PFSK-1 (cell line): Measurements from ENCODE around the gene PCMT1.

Experiments used
- FOXP2 ChIP-seq: optimal IDR thresholded peaks from 2 replicates; pipeline ENCODE3; 2011; ENCODE audit warnings: borderline replicate concordance, control low read depth, inconsistent platforms; ENCODE audit not compliant: insufficient read depth; ENCODE audit errors: extremely low read length, extremely low read depth
- POLR2AphosphoS5 ChIP-seq: IDR thresholded peaks from 2 replicates; pipeline ENCODE4 v1.6.1; 2012; ENCODE audit warnings: low read depth, mild to moderate bottlenecking, control low read depth, low read length, moderate library complexity
- SIN3A ChIP-seq: IDR thresholded peaks from 2 replicates; pipeline ENCODE4 v1.6.1; 2012; ENCODE audit warnings: mild to moderate bottlenecking, low read length, moderate library complexity, borderline replicate concordance; ENCODE audit not compliant: insufficient read depth
- TAF1 ChIP-seq: IDR thresholded peaks from 2 replicates; pipeline ENCODE4 v1.6.1; 2012; ENCODE audit warnings: low read length, control low read depth, borderline replicate concordance; ENCODE audit not compliant: insufficient read depth
- TF ChIP-seq, protein P1 (sequence below), 2 experiments: IDR thresholded peaks; 2 replicates each; pipeline versions ENCODE4 v1.6.1 to v1.8.0; 2011 to 2012; ENCODE audit warnings: low read depth in 2 of 2, low read length in 2 of 2, control low read depth in 1 of 2, inconsistent platforms in 1 of 2, mild to moderate bottlenecking in 1 of 2, moderate library complexity in 1 of 2; ENCODE audit not compliant: insufficient read depth in 1 of 2

Gene PCMT1

DNA sequence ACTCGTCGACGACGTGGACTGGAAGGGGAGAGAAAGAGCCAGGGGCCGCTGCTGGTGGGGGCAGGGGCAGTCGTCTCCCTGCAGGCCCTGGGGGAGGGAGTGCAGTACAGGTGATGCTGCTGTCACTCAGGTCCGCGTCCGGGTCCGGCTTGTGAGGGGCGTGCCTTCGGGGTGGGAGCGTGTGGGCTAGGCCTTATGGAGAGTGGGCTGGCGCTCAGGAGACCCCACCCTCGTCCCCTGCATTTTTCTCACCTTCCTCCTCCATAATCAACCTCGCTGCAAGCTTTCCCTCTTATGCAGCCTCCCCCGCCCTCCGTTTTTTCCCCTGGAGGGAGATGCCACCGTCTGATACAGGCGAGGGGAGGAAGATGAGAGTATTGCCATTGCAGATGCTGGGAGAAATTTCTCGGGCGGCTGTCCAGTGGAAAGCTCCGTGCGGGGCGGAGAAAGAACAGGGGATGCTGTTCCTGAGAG lies 632 bp downstream of the PCMT1 start:
- no peak; the same call in 1 of the 2 replicates for TF ChIP-seq POLR2AphosphoS5
- TF ChIP-seq, protein P1, sequence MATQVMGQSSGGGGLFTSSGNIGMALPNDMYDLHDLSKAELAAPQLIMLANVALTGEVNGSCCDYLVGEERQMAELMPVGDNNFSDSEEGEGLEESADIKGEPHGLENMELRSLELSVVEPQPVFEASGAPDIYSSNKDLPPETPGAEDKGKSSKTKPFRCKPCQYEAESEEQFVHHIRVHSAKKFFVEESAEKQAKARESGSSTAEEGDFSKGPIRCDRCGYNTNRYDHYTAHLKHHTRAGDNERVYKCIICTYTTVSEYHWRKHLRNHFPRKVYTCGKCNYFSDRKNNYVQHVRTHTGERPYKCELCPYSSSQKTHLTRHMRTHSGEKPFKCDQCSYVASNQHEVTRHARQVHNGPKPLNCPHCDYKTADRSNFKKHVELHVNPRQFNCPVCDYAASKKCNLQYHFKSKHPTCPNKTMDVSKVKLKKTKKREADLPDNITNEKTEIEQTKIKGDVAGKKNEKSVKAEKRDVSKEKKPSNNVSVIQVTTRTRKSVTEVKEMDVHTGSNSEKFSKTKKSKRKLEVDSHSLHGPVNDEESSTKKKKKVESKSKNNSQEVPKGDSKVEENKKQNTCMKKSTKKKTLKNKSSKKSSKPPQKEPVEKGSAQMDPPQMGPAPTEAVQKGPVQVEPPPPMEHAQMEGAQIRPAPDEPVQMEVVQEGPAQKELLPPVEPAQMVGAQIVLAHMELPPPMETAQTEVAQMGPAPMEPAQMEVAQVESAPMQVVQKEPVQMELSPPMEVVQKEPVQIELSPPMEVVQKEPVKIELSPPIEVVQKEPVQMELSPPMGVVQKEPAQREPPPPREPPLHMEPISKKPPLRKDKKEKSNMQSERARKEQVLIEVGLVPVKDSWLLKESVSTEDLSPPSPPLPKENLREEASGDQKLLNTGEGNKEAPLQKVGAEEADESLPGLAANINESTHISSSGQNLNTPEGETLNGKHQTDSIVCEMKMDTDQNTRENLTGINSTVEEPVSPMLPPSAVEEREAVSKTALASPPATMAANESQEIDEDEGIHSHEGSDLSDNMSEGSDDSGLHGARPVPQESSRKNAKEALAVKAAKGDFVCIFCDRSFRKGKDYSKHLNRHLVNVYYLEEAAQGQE (IDR thresholded peaks at IDR 0.05; ENCODE audit: insufficient read depth in 1 of 2, low read depth in 2 of 2, low read length in 2 of 2): peak; percentile 44 to 76; a peak in 2 of 4 replicates
- no peak for TF ChIP-seq TAF1
- TF ChIP-seq SIN3A: peak; percentile 82; the same call in 1 of the 2 replicates
- TF ChIP-seq FOXP2: no peak

DNA sequence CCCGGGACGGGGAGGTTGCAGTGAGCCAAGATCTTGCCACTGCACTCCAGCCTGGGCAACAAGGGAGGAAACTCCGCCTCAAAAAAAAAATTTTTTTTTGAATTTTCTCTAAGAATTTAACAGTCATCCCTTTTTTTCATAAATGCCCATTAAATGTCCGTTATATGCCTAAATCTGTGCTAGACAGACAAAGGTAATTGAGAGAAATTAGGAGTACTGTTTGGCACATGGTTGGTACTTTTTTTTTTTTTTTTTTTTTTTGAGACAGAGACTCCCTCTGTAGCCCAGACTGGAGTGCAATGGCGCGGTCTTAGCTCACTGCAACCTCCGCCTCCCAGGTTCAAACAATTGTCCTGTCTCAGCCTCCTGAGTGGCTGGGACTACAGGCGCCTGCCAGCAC lies 1.7 kb downstream of the PCMT1 start:
- no peak for TF ChIP-seq FOXP2
- no peak for TF ChIP-seq POLR2AphosphoS5
- TF ChIP-seq SIN3A: no peak
- TF ChIP-seq, protein P1 (IDR thresholded peaks at IDR 0.05; ENCODE audit: insufficient read depth in 1 of 2, low read depth in 2 of 2, low read length in 2 of 2): no peak
- TF ChIP-seq TAF1: no peak

DNA sequence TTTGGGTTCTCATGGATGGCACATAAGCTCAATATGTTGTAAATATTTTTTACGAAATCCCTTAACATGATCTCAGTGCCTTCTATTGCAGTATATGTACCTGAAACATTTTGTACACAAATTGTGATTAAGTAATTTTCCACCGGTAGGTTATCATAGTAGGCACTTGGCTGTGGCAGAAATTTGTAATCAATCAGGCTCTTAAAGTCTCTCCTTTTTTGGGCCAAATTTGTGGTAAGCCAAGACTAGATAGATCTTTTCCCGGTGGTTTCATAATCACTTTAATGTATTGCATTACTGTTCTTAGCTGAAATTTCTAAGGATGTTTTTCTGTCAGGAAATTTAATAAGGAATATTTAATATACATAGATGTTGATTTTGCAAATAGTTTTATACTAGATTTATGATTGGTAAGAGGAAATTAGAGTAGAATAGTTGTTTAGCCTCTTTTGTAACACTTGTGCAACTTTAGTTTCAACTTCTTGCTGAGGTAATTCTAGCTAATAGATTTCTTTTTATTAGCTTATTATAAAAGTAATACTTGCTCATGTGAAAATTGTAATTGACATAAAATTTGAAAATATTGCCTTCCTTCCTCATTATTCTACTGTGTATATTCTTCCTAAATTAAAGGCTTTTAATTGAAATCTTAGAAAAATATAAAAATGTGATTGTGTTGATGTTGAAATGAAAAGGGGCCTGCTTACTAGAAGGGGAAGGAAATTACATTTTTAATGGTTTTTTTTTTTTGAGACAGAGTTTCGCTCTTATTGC lies 3.2 kb downstream of the PCMT1 start:
- TF ChIP-seq TAF1 (no peak), POLR2AphosphoS5 (no peak), SIN3A (no peak), FOXP2 (no peak)
- TF ChIP-seq, protein P1 (IDR thresholded peaks at IDR 0.05; ENCODE audit: insufficient read depth in 1 of 2, low read depth in 2 of 2, low read length in 2 of 2): no peak

DNA sequence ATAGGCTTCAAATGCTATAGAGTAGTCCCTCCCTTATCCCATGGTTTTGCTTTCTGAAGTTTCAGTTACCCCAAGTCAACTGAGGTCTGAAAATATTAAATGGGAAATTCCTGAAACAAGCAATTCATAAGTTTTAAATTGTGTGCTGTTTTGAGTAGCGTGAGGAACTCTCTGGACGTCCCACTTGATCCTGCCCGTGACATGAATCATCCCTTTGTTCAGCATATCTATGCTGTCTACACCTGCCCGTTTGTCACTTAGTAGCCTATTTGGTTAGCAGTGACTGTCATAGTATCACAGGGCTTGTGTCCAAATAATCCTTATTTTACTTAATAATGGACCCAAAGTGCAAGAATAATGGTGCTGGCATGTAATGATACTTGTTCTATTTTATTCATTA lies 5.0 kb downstream of the PCMT1 start:
- TF ChIP-seq, protein P1 (IDR thresholded peaks at IDR 0.05; ENCODE audit: insufficient read depth in 1 of 2, low read depth in 2 of 2, low read length in 2 of 2): no peak
- TF ChIP-seq SIN3A (no peak), POLR2AphosphoS5 (no peak), TAF1 (no peak), FOXP2 (no peak)
